GM23248 (cell line): ENCODE data around the gene BCAP31.

Experiments used
- EZH2 ChIP-seq: fragments of 200-600 bp; sonication (generic); IDR thresholded peaks from 2 replicates; pipeline ENCODE4 v1.6.1; 2018; ENCODE audit warnings: antibody characterized with exemption, mild to moderate bottlenecking; ENCODE audit not compliant: insufficient read depth, poor library complexity, severe bottlenecking
- EZH2phosphoT487 ChIP-seq: fragments of 200-600 bp; sonication (generic); IDR thresholded peaks from 2 replicates; pipeline ENCODE4 v1.6.1; 2018; ENCODE audit warnings: antibody characterized with exemption, moderate library complexity, mild to moderate bottlenecking, low read depth; ENCODE audit not compliant: insufficient read depth

GRCh38 chrX:153723351-153724251 lies 586 bp downstream of the BCAP31 start:
- TF ChIP-seq EZH2: no peak
- no peak for TF ChIP-seq EZH2phosphoT487
